Left ventricle myocardium inferior (tissue), 1 donor: ENCODE data around the gene MAGEB17. TPM values are rescaled to one million over a fixed set of nuclear protein-coding genes. Genes with fewer than 3 reads are reported as not detected.

Source experiments
- DNase-seq: peaks from one replicate; pipeline ENCODE4 v3.0.0-alpha.2; 2020
- H3K27ac ChIP-seq: fragments of 200-600 bp; replicated peaks from 2 replicates; pipeline ENCODE4 v1.8.0; 2021
- H3K27me3 ChIP-seq: fragments of 200-600 bp; 2 replicates; pipeline ENCODE4 v1.8.0; 2021; ENCODE audit warnings: low read depth
- H3K36me3 ChIP-seq: fragments of 200-600 bp; 2 replicates; pipeline ENCODE4 v1.8.0; 2021
- H3K4me1 ChIP-seq: fragments of 200-600 bp; 2 replicates; pipeline ENCODE4 v1.8.0; 2021
- H3K4me3 ChIP-seq: fragments of 200-600 bp; 2 replicates; pipeline ENCODE4 v1.8.0; 2021; ENCODE audit warnings: mild to moderate bottlenecking, moderate library complexity
- H3K9me3 ChIP-seq: fragments of 200-600 bp; replicated peaks from 2 replicates; pipeline ENCODE4 v1.8.0; 2021
- intact Hi-C: fragments of 100-400 bp; cut with micrococcal nuclease; formaldehyde crosslinking; loops from one replicate; pipeline ENCODE4 v1.11.0; 2022
- total RNA-seq: library from RNA; stranded (reverse); fragmentation: NEBNext Ultra II Directional; extraction: Animal tissue kit (Norgen Biotek cat#: 25700); gene quantifications from one replicate; pipeline ENCODE4 v1.2.1, GENCODE V29; 2021
- TF ChIP-seq, protein P1 (sequence below): fragments of 200-600 bp; IDR thresholded peaks from 2 replicates; pipeline ENCODE4 v1.8.0; 2021; ENCODE audit warnings: antibody characterized with exemption, mild to moderate bottlenecking, borderline replicate concordance
- donor health status: DM: no; HTN: yes; CAD: no; lungs with severe emphysema.

The MAGEB17 gene
- total RNA-seq, 1 donor from 2014 or later: not detected

DNA sequence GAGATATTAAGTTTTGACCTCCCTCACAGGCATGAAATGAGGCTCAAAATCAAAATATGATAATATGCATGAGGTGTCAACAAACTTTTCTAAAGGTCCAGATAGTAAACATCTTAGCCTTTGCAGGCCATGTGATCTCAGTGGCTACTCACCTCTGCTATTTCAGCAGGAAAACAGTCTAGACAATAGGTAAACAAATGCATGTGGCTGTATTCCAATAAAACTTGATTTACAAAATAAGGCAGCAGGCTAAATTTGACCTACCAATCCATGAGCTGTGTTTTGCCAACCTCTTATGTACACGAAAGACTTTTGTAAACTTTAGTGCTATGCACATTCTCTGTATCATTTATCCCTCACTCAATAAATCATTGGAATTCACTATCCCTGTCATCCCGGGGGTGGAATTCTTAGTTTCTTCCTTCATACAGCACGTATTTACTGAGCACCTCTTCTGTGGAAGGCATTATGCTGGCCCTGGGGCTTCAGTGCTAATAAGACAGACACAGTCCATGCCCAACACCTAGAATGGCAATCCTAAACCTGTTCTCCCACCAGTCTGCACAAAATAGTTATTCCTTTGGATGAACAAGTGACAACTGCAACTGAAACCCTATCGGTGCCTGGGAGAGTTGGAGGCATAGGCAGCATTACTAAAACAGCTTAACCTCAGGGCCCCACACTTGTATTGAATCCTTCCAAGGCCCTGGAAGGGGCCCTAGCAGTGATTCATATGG, 19.9 kb downstream of the MAGEB17 start:
- Histone ChIP-seq H3K27ac (no peak overlapping the region), H3K4me3 (no peak overlapping the region), H3K27me3 (no peaks in the 10 kb centered on the region), H3K4me1 (no peaks in the 10 kb centered on the region), H3K9me3 (no peaks in the 10 kb centered on the region), H3K36me3 (no peaks in the 10 kb centered on the region)
- DNase-seq: no peak
- intact Hi-C loops: no loop called here
- TF ChIP-seq, protein P1, sequence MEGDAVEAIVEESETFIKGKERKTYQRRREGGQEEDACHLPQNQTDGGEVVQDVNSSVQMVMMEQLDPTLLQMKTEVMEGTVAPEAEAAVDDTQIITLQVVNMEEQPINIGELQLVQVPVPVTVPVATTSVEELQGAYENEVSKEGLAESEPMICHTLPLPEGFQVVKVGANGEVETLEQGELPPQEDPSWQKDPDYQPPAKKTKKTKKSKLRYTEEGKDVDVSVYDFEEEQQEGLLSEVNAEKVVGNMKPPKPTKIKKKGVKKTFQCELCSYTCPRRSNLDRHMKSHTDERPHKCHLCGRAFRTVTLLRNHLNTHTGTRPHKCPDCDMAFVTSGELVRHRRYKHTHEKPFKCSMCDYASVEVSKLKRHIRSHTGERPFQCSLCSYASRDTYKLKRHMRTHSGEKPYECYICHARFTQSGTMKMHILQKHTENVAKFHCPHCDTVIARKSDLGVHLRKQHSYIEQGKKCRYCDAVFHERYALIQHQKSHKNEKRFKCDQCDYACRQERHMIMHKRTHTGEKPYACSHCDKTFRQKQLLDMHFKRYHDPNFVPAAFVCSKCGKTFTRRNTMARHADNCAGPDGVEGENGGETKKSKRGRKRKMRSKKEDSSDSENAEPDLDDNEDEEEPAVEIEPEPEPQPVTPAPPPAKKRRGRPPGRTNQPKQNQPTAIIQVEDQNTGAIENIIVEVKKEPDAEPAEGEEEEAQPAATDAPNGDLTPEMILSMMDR: no peak

- Histone ChIP-seq H3K9me3 (no peaks in the 10 kb centered on the region), H3K36me3 (no peaks in the 10 kb centered on the region), H3K27ac (no peak overlapping the region), H3K4me1 (no peaks in the 10 kb centered on the region), H3K27me3 (no peaks in the 10 kb centered on the region), H3K4me3 (no peak overlapping the region)
- TF ChIP-seq, protein P1: no peak
- intact Hi-C loops: no loop called here
- no peak for DNase-seq
These were observed 21.4 kb downstream of the MAGEB17 start for GRCh38 chrX:16188687-16189086.

GRCh38 chrX:16191605-16192004, 24.3 kb downstream of the MAGEB17 start:
- Histone ChIP-seq H3K27me3 (no peaks in the 10 kb centered on the region), H3K4me3 (no peak overlapping the region), H3K27ac (no peak overlapping the region), H3K4me1 (no peaks in the 10 kb centered on the region), H3K36me3 (no peaks in the 10 kb centered on the region), H3K9me3 (no peaks in the 10 kb centered on the region)
- TF ChIP-seq, protein P1: no peak
- intact Hi-C loops: no loop called here
- no peak for DNase-seq

DNA sequence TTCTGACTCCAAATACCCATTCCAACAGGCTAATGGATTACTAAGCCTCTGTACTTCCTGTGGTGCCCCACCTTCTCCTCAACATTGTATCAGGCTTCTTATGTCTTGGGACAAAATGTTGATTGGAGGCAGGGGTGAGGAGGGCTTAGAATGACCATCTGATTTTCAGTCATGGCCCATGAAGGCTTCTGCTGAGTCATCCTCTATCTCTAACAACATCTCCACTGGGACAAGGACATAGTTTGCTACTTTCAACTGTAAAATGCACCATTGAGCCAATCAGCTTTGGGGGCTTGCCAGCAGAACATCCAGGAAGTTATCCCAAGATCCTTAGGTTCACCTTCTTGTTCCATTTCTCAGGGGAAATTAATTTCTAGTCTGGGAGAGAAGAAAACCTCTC, 29.5 kb downstream of the MAGEB17 start:
- H3K9me3 ChIP-seq: no peaks in the 10 kb centered on the region
- intact Hi-C loops: no loop called here
- no peak overlapping the region for H3K4me3 ChIP-seq
- no peak overlapping the region for H3K27ac ChIP-seq
- H3K36me3 ChIP-seq: no peaks in the 10 kb centered on the region
- TF ChIP-seq, protein P1: no peak
- DNase-seq: no peak
- no peaks in the 10 kb centered on the region for H3K27me3 ChIP-seq
- H3K4me1 ChIP-seq: no peaks in the 10 kb centered on the region

DNA sequence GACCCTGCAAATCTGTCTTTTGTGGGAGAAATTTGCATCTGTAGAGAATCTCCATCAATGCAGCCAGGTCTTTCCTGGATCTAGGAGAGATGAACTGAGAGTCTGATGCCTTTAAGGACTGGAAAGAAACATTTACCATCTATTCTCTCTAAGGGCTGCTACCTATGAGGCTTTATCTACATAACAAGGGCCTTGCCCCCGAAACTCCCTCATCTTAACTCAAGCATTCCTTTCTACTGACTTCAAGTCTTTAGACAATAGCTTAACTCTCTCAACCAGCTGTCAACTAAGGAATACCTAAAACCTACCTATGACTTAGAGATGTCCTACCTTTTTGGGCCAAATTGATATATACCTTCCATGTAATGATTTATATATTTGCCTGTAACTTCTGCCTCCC, 32.1 kb downstream of the MAGEB17 start:
- TF ChIP-seq, protein P1: no peak
- Histone ChIP-seq H3K27ac (no peak overlapping the region), H3K27me3 (no peaks in the 10 kb centered on the region), H3K4me1 (no peaks in the 10 kb centered on the region), H3K36me3 (no peaks in the 10 kb centered on the region), H3K4me3 (no peak overlapping the region), H3K9me3 (no peaks in the 10 kb centered on the region)
- DNase-seq: no peak
- intact Hi-C loops: no loop called here
